Fibroblast of villous mesenchyme (primary cell): Measurements from ENCODE around the gene PDE12. TPM values are rescaled to one million over a fixed set of nuclear protein-coding genes. Genes with fewer than 3 reads are reported as not detected.

Source experiments
- DNase-seq: peaks from one replicate; pipeline ENCODE4 v3.0.0-alpha.2; 2010; ENCODE audit warnings: low read depth
- H3K4me3 ChIP-seq: 2 replicates; pipeline ENCODE4 v1.5.1; 2011; ENCODE audit warnings: low read depth, mild to moderate bottlenecking, low read length
- small RNA-seq: library from RNA; depleted of rRNA; stranded (forward); fragments of <200 nt; gene quantifications from one replicate; pipeline ENCODE3, GENCODE V24; 2012
- total RNA-seq: library from RNA; depleted of rRNA; stranded (reverse); fragments of >200 nt; gene quantifications from 2 replicates; pipeline ENCODE4 v1.2.3, GENCODE V29; 2012
- TF ChIP-seq, protein P1 (sequence below): IDR thresholded peaks from 2 replicates; pipeline ENCODE4 v1.5.1; 2012; ENCODE audit warnings: low read depth, mild to moderate bottlenecking, low read length; ENCODE audit not compliant: insufficient read depth

The PDE12 gene
- total RNA-seq, 1 donor, result 25.0 TPM

DNA sequence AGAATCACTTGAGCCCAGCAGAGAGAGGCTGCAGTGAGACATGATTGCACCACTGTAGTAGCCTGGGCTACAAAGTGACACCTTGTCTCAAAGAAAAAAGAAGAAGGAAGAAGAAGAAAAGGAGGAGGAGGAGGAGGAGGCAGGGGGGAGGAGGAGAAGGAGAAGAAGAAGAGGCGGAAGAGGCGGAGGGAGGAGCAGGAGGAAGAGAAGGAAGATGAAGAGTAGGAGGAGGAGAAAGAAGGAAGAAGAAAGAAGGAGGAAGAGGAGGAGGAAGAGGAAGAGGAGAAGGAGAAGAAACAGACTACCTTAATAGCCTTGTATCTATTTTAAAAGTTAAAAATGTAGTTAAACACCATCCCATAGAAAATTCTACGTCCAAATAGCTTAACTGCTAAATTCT lies 60.2 kb downstream of the PDE12 start:
- TF ChIP-seq, protein P1, sequence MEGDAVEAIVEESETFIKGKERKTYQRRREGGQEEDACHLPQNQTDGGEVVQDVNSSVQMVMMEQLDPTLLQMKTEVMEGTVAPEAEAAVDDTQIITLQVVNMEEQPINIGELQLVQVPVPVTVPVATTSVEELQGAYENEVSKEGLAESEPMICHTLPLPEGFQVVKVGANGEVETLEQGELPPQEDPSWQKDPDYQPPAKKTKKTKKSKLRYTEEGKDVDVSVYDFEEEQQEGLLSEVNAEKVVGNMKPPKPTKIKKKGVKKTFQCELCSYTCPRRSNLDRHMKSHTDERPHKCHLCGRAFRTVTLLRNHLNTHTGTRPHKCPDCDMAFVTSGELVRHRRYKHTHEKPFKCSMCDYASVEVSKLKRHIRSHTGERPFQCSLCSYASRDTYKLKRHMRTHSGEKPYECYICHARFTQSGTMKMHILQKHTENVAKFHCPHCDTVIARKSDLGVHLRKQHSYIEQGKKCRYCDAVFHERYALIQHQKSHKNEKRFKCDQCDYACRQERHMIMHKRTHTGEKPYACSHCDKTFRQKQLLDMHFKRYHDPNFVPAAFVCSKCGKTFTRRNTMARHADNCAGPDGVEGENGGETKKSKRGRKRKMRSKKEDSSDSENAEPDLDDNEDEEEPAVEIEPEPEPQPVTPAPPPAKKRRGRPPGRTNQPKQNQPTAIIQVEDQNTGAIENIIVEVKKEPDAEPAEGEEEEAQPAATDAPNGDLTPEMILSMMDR, result no peak
- no peak overlapping the region for H3K4me3 ChIP-seq
- no peak for DNase-seq

Small RNA genes within 50 kb of the gene (small RNA-seq; reads per million reads assigned to genes)
- gene RNU6-108P (not detected), gene RNU6-1181P (not detected), gene RNU6-483P (not detected)

Other genes with a start within 250 kb of the PDE12 start
- under 0.01 TPM in 2 replicates for gene DNAH12, start 11.9 kb upstream of the PDE12 start, total RNA-seq
- 365 and 531 TPM in 2 replicates for gene ARF4, start 41.1 kb downstream of the PDE12 start, total RNA-seq
- 23.2 and 33.2 TPM in 2 replicates for gene DENND6A, start 136.8 kb downstream of the PDE12 start, total RNA-seq
- 77.3 and 82.1 TPM in 2 replicates for gene SLMAP, start 200.0 kb downstream of the PDE12 start, total RNA-seq